Upper lobe of right lung (tissue), 1 donor: ENCODE data around the gene DKC1. TPM values are rescaled to one million over a fixed set of nuclear protein-coding genes. Genes with fewer than 3 reads are reported as not detected.

Experiments used
- ATAC-seq: fragments of 200-7000 bp; cut with Tn5 transposase; one replicate; pipeline ENCODE4 v1.9.1; 2020; ENCODE audit warnings: mild to moderate bottlenecking, moderate library complexity
- DNase-seq: peaks from one replicate; pipeline ENCODE4 v3.0.0-alpha.2; 2020
- H3K27ac ChIP-seq: fragments of 200-600 bp; one replicate; pipeline ENCODE4 v1.8.0; 2022
- H3K27me3 ChIP-seq: fragments of 200-600 bp; one replicate; pipeline ENCODE4 v1.8.0; 2022; ENCODE audit warnings: mild to moderate bottlenecking
- H3K36me3 ChIP-seq: fragments of 200-600 bp; one replicate; pipeline ENCODE4 v1.8.0; 2022
- H3K4me1 ChIP-seq: fragments of 200-600 bp; one replicate; pipeline ENCODE4 v1.8.0; 2022
- H3K4me3 ChIP-seq: fragments of 200-600 bp; one replicate; pipeline ENCODE4 v1.8.0; 2022; ENCODE audit warnings: mild to moderate bottlenecking
- H3K9me3 ChIP-seq: fragments of 200-600 bp; one replicate; pipeline ENCODE4 v1.8.0; 2022
- CTCF ChIP-seq: fragments of 200-600 bp; IDR thresholded peaks from one replicate; pipeline ENCODE4 v1.8.0; 2022; ENCODE audit warnings: antibody characterized with exemption
- intact Hi-C: fragments of 100-400 bp; cut with DNase I; formaldehyde crosslinking; loops from one replicate; pipeline ENCODE4 v1.11.0; 2022
- total RNA-seq: library from RNA; stranded (reverse); fragmentation: NEBNext Ultra II Directional; extraction: Animal tissue kit (Norgen Biotek cat#: 25700); gene quantifications from one replicate; pipeline ENCODE4 v1.2.1, GENCODE V29; 2021
- donor health status: DM: no; HTN: yes; CAD: no; lungs with severe emphysema.

Gene DKC1
- total RNA-seq, 1 donor from 2014 or later = 28.7 TPM

DNA sequence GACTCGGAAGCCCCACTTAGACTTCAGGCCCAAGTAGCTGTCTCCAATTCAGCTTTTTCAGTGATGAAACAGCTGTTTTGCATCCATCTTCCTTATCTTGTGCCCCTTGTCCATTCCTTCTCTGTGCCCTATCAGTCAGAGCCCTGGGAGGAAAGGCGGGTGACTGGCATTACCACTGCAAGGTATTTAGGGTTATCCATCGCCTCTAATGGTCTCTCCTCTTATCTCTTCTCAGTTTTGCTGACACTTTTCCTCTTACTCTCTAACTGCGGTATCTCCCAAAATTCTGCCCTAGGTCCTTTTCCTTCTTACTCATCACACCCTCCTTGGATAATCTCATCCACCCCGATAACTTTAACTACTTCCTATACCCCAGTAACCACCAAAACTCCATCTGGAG, 25.5 kb upstream of the DKC1 start:
- no peaks in the 10 kb centered on the region for H3K27me3 ChIP-seq
- peak overlapping the region; percentile 82 for H3K27ac ChIP-seq
- H3K4me3 ChIP-seq = no peak overlapping the region
- DNase-seq (no peak), ATAC-seq (no peak)
- H3K4me1 ChIP-seq = peaks cover 52% of the 10 kb centered on the region
- intact Hi-C loops = no loop called here
- no peak for TF ChIP-seq CTCF
- H3K36me3 ChIP-seq = no peaks in the 10 kb centered on the region
- no peaks in the 10 kb centered on the region for H3K9me3 ChIP-seq

DNA sequence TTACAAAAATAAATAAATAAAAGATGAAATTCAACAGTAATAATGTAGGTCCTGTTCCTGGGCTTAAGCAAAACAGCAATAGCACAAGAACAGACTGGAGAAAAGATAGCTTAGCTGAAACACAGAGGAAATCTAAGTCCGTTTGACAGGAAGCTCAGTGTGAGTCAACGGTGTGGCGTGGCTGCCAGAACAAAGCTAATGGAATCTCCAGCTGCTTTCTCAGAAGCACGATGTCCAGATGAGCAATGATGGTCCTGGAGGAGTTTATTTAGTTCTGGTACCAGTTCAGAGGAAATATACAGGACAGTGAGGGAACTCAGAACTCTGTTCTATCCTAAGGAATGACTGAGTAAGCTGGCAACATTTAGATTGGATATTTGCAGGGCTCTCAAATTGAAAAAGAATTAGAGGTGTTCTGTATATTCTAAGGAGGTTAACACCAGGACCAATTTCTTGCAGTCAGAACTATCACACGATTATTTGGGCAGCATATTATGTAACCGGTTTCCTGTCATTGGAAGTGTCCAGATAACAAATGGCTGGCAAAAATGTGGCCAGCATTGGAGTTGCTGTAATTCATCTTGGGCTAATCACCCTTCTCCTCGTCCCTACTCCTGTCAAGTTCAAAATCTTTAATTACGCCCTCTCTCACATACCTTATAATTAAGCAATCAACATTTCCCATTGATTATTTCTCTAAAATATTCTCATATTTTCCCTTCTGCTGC, 24.5 kb upstream of the DKC1 start:
- H3K4me1 ChIP-seq = peaks cover 44% of the 10 kb centered on the region
- ATAC-seq = peak; percentile 41

DNA sequence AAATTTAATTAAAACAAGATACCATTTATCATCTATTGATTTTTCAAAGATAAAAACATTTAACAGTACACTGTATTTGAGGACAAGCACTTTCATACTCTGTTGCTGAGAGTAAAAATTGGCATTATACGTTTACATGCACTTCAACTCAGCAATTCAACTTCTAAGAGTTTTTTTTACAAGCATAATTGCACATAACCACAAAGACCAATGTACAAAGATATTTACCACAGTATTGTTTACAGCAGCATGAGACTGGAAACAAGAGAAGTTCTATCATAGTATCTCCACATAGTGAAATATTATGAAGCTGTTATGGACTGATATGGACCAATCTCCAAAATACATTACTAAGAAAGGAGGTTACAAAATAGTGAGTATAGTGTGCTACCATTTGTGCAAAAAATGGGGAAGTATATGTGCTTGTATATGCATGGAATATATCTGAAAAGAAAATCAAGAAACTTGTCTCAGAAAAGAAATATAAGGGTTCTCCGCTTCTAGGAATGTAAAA, 22.7 kb upstream of the DKC1 start:
- peaks cover 26% of the 10 kb centered on the region for H3K4me1 ChIP-seq
- no peaks in the 10 kb centered on the region for H3K9me3 ChIP-seq
- no peak overlapping the region for H3K4me3 ChIP-seq
- DNase-seq (no peak), ATAC-seq (no peak)
- no peaks in the 10 kb centered on the region for H3K36me3 ChIP-seq
- H3K27ac ChIP-seq = no peak overlapping the region
- intact Hi-C loops = no loop called here
- no peaks in the 10 kb centered on the region for H3K27me3 ChIP-seq
- no peak for TF ChIP-seq CTCF

More for the DNA sequence above, 24.5 kb upstream of the DKC1 start:
- DNase-seq = no peak
- Histone ChIP-seq H3K27me3 (no peaks in the 10 kb centered on the region), H3K27ac (peak overlapping the region; percentile 82), H3K9me3 (no peaks in the 10 kb centered on the region), H3K36me3 (no peaks in the 10 kb centered on the region), H3K4me3 (no peak overlapping the region)
- intact Hi-C loops = no loop called here
- TF ChIP-seq CTCF = no peak

DNA sequence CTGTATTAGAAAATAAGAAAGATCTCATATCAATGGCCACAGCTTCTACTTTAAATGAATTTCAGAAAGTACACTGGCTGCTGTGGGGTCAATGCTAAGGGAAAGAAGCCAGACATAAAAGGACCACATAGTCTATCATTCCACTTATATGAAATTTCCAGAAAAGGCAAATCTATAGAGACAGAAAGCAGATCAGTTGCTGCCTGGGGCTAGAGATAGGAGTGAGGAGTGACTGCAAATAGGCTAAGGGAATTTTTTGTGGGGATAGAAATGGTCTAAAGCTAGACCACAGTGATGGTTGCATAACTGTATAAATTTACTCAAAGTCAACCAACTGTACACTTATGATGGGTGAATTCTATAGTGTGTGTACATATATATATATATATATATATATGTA, 20.1 kb upstream of the DKC1 start:
- Histone ChIP-seq H3K27ac (no peak overlapping the region), H3K4me3 (no peak overlapping the region), H3K27me3 (no peaks in the 10 kb centered on the region), H3K9me3 (no peaks in the 10 kb centered on the region), H3K36me3 (no peaks in the 10 kb centered on the region), H3K4me1 (peaks cover 4% of the 10 kb centered on the region)
- intact Hi-C loops = no loop called here
- ATAC-seq (no peak), DNase-seq (no peak)
- TF ChIP-seq CTCF = no peak

DNA sequence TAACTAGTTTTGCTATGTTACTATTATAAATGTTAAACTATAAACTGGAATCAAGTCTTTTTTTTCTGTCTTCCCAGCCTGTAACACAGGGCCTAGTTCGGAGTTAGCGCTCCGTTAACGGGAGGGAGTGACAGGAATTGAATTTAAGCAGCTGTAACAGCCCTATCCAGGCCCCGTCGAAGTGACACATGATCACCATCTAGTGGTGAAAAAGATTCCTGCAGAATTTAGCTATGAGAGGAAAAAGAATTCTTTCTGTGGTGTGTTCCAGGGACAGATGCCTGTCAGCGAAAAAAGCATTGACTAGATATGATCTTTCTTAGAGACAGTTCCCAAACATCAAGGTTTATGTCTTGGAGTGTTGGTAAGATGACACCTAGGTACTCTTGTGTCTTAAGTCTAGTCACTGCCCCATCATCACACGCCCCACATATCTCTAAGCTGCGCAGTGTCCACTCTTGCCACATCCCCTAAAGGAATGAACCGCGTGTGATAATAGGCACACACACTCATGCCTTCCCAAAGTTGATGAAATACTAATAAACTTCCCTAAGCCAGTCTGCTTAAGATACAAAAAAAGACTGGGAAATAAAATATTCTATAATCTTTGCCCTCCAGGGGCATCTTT, 13.8 kb upstream of the DKC1 start:
- intact Hi-C loops = no loop called here
- TF ChIP-seq CTCF = peak; percentile 74
- ATAC-seq (peak; percentile 81), DNase-seq (no peak)
- no peaks in the 10 kb centered on the region for H3K9me3 ChIP-seq
- peak overlapping the region; percentile 5 for H3K4me3 ChIP-seq
- peaks cover 7% of the 10 kb centered on the region for H3K4me1 ChIP-seq
- H3K27me3 ChIP-seq = no peaks in the 10 kb centered on the region
- H3K27ac ChIP-seq = no peak overlapping the region
- no peaks in the 10 kb centered on the region for H3K36me3 ChIP-seq
